Fibroblast of mammary gland (primary cell): ENCODE data around the gene AKT1.
A peak's percentile ranks its signal among the peaks of the same experiment; 100 is the strongest.

Experiments used
- DNase-seq: peaks from one replicate; pipeline ENCODE4 v3.0.0-alpha.2; 2010; ENCODE audit warnings: low read depth
- H3K4me3 ChIP-seq: 2 replicates; pipeline ENCODE4 v1.5.1; 2011; ENCODE audit warnings: low read depth, mild to moderate bottlenecking, low read length, moderate library complexity; ENCODE audit not compliant: control insufficient read depth
- CTCF ChIP-seq: conservative IDR thresholded peaks from 2 replicates; pipeline ENCODE4 v1.5.1; 2011; ENCODE audit warnings: low read depth, low read length, inconsistent platforms; ENCODE audit not compliant: control insufficient read depth, insufficient read depth

Gene AKT1

DNA sequence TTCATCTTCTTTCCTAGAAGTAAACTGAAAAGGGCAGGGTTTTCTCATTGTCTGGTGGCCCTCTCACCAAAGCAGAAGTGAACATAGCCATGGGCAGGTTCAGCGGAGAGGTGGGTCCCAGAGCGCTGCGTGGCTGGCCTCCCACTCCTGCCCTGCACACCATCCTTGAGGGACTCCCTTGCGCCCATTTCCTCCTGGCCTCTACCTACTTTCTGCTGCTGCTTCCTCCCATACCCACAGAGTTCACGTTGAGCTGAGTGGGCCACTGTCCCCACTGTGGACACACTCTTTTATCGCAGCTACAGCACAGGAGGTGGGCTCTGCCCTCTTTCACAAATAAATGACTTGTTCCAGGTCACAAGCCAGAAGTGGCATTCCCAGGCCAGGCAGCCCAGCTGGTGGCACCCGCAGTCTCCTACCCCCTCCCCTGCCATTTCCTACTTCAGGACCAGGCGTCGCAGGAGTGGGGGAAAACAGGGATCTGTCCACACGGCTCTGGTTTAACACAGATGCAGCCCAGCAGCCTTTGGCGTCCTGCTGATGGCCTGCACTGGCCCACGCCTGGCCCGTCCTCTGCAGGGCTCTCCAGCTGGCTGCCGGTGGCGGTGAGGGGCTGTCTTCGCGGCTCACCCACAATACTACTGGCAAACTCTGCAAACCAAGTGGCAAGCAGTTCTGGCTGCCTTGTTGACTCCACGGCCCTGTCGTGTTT lies 37.7 kb downstream of the AKT1 start:
- H3K4me3 ChIP-seq, result no peak overlapping the region
- no peak for TF ChIP-seq CTCF
- no peak for DNase-seq

DNA sequence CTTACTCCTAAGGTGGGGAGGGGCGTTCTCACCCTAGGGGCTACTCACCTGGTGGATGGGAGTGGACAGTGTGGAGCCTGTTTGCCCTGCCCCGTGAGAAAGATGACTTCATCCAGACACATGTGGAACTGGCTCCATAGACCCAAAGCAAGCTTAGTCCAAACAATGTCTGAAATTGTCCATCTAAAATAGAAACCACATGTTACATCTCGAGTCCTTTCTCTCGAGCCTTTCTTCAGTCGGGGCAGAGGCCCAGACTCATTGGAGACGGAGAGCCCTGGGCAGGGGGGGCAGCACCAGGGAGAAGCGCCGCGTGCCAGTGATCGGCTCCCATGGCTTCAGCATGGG lies 38.3 kb downstream of the AKT1 start:
- no peak overlapping the region for H3K4me3 ChIP-seq
- TF ChIP-seq CTCF, result no peak
- no peak for DNase-seq

- no peak for DNase-seq
- no peak for TF ChIP-seq CTCF
- H3K4me3 ChIP-seq, result no peak overlapping the region
These were observed 38.9 kb downstream of the AKT1 start for GRCh38 chr14:104756477-104757237.

DNA sequence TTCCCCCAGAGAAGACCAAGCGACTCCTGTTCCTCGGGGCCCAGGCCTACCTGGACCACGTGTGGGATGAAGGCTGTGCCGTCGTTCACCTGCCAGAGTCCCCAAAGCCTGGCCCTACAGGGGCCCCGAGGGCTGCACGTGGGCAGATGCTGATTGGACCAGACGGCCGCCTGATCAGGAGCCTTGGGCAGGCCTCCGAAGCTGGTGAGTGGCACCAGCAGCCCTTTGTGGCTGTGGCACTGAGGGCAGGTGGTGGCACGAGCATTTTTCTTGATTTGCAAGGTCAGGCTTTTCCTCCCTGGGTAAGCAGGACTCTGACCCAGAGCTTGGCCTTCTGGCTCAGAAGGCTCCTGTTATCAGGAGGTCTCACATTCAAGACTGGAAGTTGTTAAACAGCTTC lies 39.9 kb downstream of the AKT1 start:
- DNase-seq, result no peak
- no peak overlapping the region for H3K4me3 ChIP-seq
- no peak for TF ChIP-seq CTCF

- peak overlapping the region; percentile 81 for H3K4me3 ChIP-seq
- no peak for TF ChIP-seq CTCF
- DNase-seq, result no peak
These were observed 41.2 kb downstream of the AKT1 start for GRCh38 chr14:104754213-104754851.

DNA sequence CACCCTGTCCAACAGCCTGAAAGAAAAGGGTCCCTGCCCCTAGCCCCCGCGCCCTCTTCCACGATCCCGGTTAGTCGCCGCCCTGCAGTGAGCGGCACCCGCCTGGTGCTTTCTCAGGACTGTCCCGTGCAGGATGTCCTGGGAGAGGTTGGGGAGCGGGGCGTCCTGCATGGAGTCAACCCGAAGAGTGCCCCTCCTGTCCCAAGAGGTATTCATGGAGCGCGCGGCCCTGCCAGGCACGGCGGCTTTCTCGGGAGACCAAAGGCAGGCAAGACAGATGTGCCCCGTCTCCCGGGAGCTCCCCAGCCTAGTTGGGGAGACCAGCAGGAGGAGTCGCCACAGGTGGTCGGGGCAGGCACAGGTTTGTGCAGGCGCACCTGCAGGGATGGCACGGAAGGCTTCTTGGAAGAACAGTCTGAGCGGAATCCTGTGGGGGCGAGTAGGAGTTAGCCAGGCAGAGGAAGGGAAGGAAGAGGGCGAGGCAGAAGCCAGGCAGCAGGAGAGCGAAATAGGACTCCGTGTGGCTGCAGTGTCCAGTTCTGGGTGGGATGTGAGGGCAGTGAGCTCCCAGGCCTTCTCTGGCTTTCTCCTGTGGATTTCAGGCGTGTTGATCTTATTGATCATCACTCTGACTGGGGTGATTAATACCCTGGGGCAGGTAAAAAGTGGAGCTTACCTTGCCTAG lies 41.9 kb downstream of the AKT1 start:
- peak overlapping the region; percentile 81 for H3K4me3 ChIP-seq
- DNase-seq, result no peak
- TF ChIP-seq CTCF, result no peak
